NCI-H510A treated with DMSO at 0.1 percent for 48 hours (cell line): ENCODE measurements around the gene PMM2.
"Not testable (repeated sequence)": the region's sequence is repeated elsewhere in the genome, so short reads cannot be mapped to it uniquely, and the experiment has no call there.

ENCODE experiments used
- DNase-seq: peaks from one replicate; lab custom pipeline; 2025; lab: John Stamatoyannopoulos, UW

The PMM2 gene

DNA sequence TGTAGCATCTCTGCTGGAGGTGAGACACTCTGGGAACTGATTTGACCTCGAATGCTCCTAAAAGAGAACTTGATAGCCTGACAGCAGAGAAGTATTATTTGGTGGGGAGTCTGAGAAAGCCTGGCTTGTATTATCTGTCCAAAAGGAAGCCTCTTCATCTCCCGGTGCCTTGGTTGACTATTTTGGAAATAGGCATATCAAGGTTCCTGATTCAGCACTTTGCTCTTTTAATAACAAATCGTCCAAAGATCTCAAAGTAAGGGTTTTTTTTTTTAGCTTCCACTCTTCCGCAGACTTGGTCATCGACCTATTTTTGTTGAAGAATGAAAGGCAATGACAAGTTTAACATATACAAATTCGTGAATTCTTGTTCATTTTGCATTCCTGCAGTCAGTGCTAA is 15.0 kb upstream of the PMM2 start:
- DNase-seq, result no peak

DNA sequence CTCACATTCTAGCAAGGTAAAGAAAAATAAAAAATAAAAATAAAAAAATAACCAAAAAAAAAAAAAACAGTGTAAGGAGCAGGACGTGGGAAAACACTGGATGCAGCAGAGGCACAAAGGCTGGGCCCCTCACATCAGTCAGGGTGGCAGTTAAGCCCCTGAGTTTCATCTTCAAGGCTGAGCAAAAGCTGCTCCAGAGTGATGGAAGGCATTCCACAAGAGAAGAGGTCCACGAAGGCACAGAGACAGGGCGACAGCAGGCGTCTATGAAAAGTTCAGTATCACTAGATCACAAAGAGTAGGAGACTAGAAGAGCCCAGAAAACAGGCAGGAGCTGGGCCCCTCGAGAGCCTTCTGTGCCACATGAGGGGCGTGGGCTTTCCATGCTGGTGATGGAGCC is 12.2 kb upstream of the PMM2 start:
- DNase-seq, result no peak

DNA sequence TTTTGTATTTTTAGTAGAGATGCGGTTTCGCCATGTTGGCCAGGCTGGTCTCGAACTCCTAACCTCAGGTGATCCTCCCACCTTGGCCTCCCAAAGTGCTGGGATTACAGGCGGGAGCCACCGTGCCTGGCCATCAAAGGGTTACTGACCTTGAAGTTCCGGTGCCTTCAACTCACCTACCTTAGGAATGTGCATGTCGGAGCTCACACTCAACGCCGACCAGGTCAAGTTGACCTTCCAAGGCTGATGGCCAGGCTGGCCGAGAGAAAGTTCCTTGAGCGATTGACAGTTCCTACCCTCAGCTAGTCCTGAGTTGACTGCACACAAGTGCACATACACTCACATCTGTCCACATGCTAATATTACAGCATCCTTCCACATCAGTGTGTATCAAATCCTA is 11.3 kb upstream of the PMM2 start:
- not testable (repeated sequence) for DNase-seq

DNA sequence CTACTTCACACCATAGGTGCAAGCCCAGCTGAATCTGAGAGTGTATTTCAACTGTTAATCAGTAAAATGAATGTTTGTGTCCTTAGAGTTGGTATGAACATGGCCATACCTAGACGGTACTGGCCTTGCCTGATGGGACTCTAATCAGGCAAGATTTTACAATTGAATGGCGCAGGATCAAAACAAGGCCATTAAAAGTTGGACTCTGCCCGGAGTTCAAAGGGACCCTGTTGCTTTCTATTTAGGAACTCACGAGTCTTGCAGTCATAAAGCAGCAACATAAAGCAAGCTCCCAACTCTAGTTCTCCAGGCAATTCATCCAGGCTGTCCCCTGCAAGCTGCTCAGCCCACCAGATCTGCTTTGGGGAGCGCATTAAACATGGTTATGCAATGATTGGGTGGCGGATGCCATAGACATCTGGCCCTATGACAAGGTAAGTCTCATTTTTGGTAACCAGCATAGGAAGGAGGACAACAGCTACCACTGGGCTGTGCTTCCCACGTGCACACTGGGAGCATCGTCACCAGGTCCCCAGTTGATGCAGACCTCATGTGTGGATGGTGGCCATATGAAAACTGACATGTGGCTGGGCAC is 9.0 kb upstream of the PMM2 start:
- no peak for DNase-seq

DNA sequence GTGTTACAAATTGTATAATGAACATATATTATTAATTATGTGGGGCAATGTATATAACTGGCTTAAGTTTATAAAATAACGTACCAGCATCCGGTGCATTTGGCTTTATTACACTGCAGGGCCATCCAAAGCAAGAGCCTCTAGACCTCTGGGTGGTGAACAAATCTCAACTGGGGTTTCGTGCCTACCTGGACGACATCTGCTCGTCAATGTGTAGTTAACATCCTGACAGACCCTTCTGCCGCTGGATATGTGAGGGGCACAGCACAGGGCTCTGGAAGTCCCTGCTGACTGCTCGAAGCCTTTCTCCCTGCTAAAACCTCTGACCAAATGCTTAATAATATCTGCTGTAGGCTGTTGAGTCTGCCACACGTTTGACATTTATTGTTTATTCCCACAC is 2.5 kb upstream of the PMM2 start:
- DNase-seq, result no peak

DNA sequence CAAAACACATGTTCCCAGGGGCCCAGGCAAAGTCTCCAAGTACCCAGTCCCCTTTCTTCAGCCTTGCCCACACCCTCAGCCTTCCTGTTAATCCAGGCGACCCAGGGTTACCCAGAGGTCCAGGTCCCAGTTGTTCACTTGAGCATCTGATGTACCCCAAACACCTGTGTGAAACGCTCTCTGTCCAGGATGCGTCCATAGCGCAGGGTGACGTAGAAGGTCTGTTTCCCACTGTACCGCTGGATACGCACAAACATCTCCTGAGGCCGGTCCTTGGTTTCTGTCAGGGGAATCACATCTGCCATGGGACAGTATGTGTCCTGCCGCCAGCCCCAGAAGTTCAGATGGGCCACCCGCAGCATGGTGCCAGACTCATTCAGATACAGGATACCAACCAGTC is 1.8 kb upstream of the PMM2 start:
- DNase-seq, result no peak

DNA sequence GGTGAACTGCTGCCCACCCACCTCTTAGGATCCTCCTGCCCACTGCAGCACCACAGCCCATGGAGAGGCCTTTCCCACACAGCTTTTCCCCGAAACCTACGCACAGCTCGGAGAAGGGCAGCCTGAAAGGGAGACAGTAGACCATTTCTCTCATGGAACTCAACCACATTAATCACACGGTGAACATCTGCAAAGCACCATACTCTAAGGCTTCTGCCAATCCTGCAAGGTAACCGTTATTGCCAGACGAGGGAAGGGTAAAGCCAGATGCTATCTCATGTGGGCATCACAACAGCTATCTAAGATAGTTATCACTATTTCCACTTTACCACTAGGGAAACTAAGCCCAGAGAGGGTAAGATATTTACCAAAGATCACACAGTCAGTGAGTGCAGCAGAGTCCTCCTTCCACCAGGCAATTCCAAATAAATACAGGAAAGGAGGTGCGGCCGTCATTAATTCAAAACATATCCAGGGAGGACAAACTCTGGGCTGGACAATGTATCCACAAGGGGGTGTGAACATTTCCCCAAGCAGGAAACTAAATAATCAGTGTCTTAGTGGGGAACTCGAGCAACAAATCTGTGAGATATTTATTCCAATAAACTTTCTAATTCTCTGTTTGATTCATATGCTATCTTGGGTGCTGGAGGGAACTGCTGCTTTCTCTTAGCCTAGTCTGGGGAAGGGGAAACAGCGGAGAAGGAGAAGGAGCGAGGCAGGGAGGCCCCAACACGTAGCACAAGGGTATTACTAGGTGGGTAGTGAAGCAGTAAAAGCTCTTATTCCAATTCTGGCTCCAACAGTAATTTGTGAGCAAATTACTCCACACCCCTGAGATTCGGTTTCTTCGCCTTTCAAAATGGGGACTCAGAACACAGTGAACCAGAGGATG is 923 bp upstream of the PMM2 start:
- DNase-seq, result no peak

DNA sequence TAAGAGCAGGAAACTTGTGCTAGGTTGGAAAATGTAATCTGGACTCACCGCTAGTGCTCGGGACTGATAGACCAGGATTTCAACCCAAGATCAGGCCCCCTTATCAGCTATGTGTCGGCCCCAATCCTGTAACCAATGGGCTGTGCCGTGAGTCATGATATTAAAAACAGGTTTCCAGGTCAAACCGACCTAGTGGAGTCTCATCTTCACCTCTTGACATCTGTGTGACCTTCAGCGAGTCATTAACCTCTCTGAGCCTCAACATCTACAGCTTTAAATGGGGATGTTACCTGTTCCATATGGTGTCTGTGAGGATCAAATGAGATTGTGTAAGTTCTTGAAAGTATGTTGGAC is 512 bp downstream of the PMM2 start:
- no peak for DNase-seq

DNA sequence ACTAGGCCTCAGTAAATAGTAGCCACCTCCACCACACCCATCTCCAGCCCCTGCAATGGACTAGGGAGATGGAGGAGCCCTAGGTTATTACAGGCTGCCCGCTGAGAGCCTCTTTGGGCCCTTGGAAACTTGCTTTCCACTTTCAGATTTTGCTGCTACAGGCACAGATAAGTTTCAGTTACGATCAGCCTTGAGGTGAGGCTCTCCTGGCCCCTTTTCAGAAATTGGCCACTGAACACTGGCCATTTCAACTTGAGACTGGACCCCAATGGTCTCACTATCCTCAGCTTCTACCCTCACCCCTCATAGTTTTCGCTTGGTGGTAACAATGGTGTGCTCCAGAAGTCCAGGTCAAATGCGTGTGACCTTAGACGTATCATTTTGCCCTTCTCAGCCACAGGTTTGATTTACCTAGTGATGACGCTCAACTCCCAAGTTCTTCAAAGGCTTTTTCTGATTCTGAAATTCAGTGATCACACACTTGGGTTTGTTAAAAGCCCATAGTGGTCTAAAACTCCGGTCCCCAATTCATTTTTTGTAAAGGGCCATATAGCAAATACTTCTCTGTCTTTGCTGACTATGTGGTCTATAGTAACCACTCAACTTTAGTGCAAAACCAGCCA is 1.0 kb downstream of the PMM2 start:
- DNase-seq, result no peak

DNA sequence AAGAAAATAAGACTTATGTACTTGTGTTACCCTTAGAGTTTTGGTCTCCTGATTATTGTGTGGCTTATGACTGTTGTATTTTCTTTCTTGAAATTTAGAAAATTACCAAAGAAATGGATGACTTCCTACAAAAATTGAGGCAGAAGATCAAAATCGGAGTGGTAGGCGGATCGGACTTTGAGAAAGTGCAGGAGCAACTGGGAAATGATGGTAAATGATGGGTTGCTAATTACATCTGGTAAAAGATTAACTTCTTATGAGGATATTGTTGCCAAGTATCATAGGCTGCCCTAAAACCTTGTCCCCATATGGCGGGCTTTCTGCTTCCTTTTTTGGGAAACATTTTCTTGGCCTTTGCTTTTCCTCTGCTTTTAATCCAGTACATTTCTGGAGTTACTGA is 4.1 kb downstream of the PMM2 start:
- DNase-seq, result no peak

DNA sequence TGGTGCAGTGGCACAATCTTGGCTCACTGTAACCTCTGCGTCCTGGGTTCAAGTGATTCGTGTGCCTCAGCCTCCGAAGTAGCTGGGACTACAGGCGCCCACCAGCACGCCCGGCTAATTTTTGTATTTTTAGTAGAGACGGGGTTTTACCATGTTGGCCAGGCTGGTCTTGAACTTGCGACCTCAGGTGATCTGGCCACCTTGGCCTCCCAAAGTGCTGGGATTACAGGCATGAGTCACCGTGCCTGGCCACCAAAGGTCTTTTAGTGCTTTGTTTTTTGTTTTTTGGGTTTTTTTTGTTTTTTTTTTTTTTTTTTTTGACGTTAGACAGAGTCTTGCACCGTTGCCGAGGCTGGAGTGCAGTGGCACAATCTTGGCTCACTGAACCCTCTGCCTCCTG is 6.1 kb downstream of the PMM2 start:
- not testable (repeated sequence) for DNase-seq

DNA sequence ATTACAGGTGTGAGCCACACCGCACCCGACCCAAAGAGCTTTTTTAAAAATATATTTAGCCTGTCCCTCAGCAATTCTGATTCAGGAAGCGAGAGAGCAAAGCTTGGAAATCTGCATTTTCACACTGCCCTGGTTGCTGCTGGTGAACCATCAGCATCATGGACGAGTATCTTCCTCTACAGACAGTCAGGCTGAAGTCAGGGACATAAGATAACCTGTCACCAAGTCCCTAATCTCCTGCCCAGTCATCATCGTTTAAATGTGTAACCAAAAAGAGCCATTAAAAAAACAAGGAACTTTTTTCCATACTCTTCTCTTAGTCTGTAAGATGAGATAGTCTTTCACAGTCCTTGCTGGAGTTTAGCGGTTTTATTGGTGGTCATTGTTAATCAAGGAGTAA is 6.7 kb downstream of the PMM2 start:
- no peak for DNase-seq

DNA sequence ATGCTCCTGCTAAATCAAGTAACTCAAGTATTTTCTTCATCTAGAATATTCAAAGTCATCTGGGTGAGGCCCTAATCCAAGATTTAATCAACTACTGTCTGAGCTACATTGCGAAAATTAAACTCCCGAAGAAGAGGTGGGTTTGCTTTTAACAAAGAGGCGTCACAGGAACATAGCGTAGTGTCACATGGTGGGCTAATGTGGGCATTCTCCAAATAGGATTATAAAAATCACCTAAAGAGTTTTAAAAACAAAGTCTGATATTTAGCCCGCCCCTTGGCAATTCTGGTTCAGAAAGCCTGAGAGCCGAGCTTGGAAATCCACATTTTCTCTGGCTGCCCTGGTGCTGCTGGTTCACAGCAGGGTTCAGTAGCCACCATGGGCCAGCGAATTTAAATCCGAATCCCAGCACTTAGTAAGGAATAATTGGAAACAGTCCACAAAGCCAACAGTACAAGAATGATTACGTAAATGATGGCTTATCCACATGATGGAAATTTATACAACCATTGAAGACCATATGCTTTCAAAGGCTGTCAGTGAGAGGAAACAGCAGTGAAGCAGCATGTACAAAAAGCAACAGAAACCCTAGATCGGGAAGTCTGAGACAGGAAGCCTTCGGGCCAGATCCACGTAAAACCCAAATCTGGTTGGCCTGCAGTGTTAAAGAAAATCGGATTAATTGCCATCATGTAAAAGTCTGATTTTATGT is 8.8 kb downstream of the PMM2 start:
- no peak for DNase-seq

DNA sequence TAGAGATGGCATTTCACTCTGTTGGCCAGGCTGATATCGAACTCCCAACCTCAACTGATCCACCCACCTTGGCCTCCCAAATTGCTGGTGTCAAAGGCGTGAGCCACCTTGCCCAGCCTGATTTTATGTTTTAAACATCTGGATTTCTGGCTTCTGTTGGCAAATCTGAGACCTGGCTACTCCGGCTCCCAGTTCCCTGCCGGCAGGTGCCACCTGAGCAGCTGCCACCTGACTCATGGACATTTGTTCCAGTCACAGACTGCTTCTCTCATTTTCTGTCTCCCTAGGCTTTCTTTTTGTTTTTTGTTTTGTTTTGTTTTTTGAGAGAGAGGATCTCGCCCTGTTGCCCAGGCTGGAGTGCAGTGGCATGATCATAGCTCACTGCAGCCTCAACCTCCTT is 9.6 kb downstream of the PMM2 start:
- no peak for DNase-seq

DNA sequence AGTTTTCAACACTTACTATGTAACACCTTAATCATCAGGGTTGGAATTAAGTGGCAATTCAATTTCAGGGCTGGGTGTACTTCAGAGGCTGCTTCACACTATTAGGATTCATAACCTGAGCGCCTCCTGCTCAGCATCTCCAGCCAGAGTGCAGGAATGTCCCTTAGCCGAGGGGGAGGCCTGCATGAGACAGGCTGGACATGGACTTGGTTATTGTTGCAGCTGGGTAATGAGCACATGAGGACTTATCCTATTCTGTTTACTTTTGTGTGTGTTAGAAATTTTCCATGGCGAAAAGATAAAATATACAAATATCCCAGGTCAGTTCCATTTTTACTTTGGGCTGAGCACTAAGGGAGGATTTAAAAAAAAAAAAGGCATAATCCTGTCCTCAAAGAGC is 10.4 kb downstream of the PMM2 start:
- no peak for DNase-seq

DNA sequence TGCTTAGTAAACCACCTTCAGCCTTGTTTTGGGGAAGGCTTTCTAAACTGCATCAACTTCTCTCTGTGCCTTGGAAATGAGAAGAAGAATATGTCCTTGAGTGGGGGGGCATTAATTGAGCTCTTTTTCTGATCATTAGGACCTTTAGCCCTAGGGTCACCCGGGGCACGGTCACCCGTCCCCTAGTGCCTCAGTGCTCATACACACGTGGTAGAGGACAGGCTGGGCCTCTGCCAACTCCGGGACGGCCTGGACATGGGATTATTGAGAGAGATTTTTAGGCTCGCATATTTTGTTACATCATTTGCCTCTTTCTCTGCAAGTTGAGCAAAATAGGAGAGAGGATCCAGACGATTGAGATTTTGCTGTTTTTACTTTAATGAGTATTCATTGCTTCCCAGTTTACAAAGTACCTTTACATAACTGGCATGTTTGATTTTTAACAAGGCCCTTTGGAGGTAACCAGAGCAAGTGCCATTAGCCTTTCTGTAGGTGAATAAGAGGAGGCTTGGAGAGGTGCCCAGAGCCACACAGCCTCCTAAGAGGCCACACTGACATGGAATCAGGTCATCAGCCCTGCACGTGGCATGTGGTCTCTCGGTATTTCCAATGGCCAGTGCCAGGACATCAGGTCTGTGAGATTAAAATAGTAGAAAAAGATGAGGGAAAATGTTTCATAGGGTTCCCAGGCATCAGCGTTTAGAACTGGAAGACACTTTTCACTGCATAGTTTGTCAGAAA is 11.1 kb downstream of the PMM2 start:
- DNase-seq, result no peak

DNA sequence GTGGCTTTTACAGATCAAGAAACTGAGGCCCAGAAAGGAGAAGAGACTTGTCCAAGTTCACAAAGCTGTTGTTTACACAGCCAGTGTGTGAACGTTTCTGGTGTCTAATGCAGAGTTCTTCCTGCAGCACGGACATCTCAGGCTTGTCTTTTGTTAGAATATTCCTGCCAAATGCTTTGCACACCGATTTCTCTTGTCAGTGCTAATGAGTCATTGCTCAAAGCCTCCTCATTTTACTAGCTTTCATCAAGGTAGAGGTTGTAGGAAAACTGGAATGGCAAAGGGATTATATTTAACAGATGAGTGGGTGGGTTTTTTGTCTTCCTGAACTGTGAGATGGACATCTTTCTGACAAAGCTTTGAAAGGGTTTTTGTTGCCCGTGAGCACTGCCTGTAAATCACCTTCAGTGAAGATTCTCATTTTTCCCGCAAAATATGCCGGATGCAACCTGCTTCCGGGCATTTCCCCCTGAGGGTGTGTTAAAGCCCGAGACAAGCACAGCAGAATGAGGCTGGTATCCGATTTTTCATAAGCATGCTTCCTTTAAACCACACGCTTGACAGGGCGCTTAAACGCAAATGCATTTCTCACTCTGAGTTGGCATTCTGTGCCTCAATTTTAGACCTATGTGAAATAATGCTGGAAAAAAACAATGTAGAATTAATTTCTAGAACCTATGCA is 14.7 kb downstream of the PMM2 start:
- DNase-seq, result no peak

DNA sequence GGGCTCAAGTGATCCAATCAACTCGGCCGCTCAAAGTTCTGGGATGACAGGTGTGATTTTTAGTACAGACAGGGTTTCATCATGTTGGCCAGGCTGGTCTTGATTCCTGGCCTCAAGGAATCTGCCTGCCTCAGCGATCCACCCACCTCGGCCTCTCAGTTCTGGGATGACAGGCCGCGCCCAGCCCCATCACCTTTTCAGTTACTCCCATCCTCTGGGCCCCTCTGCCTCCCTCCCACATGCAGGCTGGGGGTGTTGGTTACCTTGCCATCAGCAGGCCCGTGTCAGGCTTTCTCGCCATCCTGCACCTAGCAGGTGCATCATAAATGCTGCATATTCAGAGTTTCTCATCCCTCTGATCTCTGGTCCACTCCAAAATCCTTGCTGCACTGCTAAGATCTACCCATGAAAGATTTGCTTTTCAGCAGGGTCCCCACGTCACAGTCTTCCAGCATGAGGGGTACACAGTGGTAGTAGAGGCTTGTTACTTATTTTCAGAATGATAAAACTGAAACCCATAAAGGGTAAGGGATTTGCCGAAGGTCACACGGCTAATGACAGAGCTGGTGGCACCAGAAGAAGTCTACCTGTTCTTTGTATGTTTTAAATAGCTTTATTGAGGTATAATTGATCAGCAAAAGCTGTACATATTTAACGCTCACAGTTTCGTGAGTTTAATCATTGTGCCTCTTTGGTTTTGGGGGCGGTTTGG is 16.6 kb downstream of the PMM2 start:
- DNase-seq, result no peak

DNA sequence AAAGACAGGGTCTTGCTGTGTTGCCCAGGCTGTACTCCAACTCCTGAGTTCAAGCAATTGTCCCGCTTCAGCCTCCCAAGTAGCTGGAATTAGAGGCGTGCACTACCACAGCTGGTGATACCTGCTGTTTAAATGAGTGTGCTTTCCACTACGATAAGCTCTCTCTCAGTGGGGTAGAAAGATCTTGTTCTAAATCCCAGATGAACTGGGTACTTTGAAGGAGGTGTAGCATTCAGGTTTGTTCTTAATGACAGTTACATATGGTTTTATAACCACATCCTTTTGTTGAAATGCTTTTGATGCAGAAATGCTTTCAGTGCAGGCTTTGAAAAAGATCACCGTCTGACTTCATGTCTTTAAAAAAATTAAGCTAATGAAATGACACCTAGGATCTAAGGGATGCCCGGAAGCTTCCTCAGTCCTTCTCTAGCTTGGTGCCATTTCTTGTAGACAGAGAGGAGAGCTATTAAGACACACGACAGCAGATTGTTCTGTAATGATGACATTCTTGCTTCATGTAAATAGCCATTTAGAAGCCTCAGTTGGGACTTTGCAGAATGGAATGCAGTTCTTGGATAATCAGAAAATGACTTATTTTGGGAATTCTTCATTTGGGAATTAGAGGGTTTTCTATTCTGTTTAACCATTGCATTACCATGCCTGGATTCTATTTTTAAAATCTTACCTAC is 19.5 kb downstream of the PMM2 start:
- DNase-seq, result no peak
